Heart left ventricle (tissue), 16 donors: ENCODE data around the gene FMOD. TPM values are rescaled to one million over a fixed set of nuclear protein-coding genes. Genes with fewer than 3 reads are reported as not detected.

Source experiments
- ATAC-seq, 4 donors: fragments of 200-7000 bp; cut with Tn5 transposase; one replicate each; pipeline ENCODE4 v1.9.1; 2020 to 2022; ENCODE audit warnings: moderate library complexity in 4 of 4, mild to moderate bottlenecking in 3 of 4, moderate number of reproducible peaks in 1 of 4
- DNase-seq, 5 donors: peaks; one replicate each; pipeline ENCODE4 v3.0.0-alpha.2; 2020
- H3K27ac ChIP-seq, 12 donors: fragments of 200-600 bp; sonication (generic) in 4 of 12; one replicate each; pipeline versions ENCODE4 v1.5.0 to v1.8.0; 2016 to 2022; ENCODE audit warnings: mild to moderate bottlenecking in 2 of 12
- H3K27me3 ChIP-seq, 9 donors: fragments of 200-600 bp; sonication (generic) in 2 of 9; one replicate each; pipeline versions ENCODE4 v1.5.1 to v1.8.0; 2016 to 2022; ENCODE audit warnings: mild to moderate bottlenecking in 3 of 9
- H3K36me3 ChIP-seq, 9 donors: fragments of 200-600 bp; sonication (generic) in 2 of 9; one replicate each; pipeline versions ENCODE4 v1.5.0 to v1.8.0; 2018 to 2022; ENCODE audit warnings: mild to moderate bottlenecking in 2 of 9
- H3K4me1 ChIP-seq, 12 donors: fragments of 200-600 bp; sonication (generic) in 4 of 12; one replicate each; pipeline versions ENCODE4 v1.5.0 to v1.8.0; 2016 to 2022; ENCODE audit warnings: mild to moderate bottlenecking in 3 of 12
- H3K4me3 ChIP-seq, 12 donors: fragments of 200-600 bp; sonication (generic) in 4 of 12; one replicate each; pipeline versions ENCODE4 v1.5.0 to v1.8.0; 2017 to 2022; ENCODE audit warnings: mild to moderate bottlenecking in 9 of 12, moderate library complexity in 4 of 12
- H3K9me3 ChIP-seq, 12 donors: fragments of 200-600 bp; sonication (generic) in 4 of 12; one replicate each; pipeline versions ENCODE4 v1.5.0 to v1.8.0; 2016 to 2022; ENCODE audit warnings: mild to moderate bottlenecking in 1 of 12
- POLR2A ChIP-seq, 2 donors: fragments of 450-650 bp; IDR thresholded peaks; one replicate each; pipeline ENCODE4 v1.6.1; 2017; ENCODE audit warnings: antibody characterized with exemption in 2 of 2, mild to moderate bottlenecking in 2 of 2, moderate library complexity in 2 of 2
- WGBS, 4 donors: extraction: QIAGEN DNeasy Blood & Tissue Kit in 2 of 4; methylation state at CpG; one replicate each; pipeline versions ENCODE4 v1.1.5 to v1.1.7; 2013 to 2018; 5-methylcytosine and 5-hydroxymethylcytosine counted together
- intact Hi-C, 10 donors: fragments of 100-400 bp; cut with DNase I; formaldehyde crosslinking; loops; one replicate each; pipeline versions ENCODE4 v1.11.1 to v1.14.2; 2022
- polyA plus RNA-seq, 2 donors: library from polyadenylated mRNA; stranded (reverse); fragments of 200-250 nt; gene quantifications; one replicate each; pipeline ENCODE4 v1.2.3, GENCODE V29; 2013
- total RNA-seq, 9 donors: library from RNA; depleted of rRNA in 2 of 9; stranded (reverse); fragments of >200 nt in 2 of 9; fragmentation: NEBNext Ultra II Directional in 3 of 9; extraction: Animal tissue kit (Norgen Biotek cat#: 25700) in 3 of 9; gene quantifications; one replicate each; pipeline versions ENCODE4 v1.1.0 to v1.2.4, GENCODE V29; 2016 to 2023
- TF ChIP-seq, protein P1 (sequence below), 12 donors: fragments of 200-600 bp; sonication (generic) in 4 of 12; IDR thresholded peaks; one replicate each; pipeline versions ENCODE4 v1.5.0 to v1.8.0; 2018 to 2022; ENCODE audit warnings: antibody characterized with exemption in 12 of 12, mild to moderate bottlenecking in 5 of 12
- donor health status: ischemic (EF 13 %, LVEDD 7.1; RV severe dilation, severe dysfunction).
- donor health status: healthy with polysubstance abuse.
- donor health status: DM: no; HTN: yes; CAD: no.
- donor health status: DM: no; HTN: no; CAD: no.
- donor health status: ischemic (EF 25% LVEDD 6.9; RV normal size, moderate dysfunction).
- donor health status: ischemic (EF 25% LVEDD 5.7; RV mildly dilated, moderate dysfunction).
- donor health status: healthy.
- donor health status: DM: yes; HTN: yes; CAD: no.
- donor health status: ischemic (EF 35%, LVEDD 5.7; RV mildly dilated, moderate dysfunction).
- donor health status: nonischemic (EF 11% LVEDD 7.7; RV severe dilation, severe dysfunction).
- donor health status: DM: yes; HTN: yes; CAD: no.
- donor health status: PGD.
- donor health status: ischemic (EF 29% LVEDD 5.4; RV normal size, mild dysfunction).
- donor health status: nonischemic (EF 23%, LVEDD 6.1; RV moderate dilation, normal function).

FMOD gene
- total and polyA plus RNA-seq, 11 donors = 3.0 to 33.2 (median 8.1) TPM

DNA sequence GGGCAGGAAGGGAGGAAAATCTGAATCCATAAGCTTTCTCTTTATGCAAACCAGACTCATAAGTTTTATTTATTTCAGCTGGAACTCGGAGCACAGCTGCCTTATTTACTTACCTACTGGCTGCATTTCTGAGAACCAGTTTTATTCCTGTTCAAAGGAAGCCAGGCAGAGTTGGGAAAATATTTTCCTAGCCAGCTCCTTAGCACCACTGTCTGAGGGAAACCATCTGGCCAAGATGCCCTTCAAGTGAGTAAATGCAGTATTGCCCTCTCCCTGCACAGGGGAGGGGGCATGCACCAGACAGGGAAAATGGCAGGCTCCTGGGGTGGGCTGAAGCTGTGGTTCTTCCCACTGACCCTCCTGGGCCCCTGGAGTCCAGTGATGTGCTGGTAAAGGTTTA is 28.9 kb upstream of the FMOD start:
- H3K9me3 ChIP-seq = peaks cover 0 to 7% (median 0%) of the 10 kb centered on the region in 12 donors
- H3K27me3 ChIP-seq = no peaks in the 10 kb centered on the region
- H3K27ac ChIP-seq = peak overlapping the region in 7 of 12 donors; percentile 7 to 74 (median 54)
- no peak for DNase-seq
- peak in 2 of 4 donors; percentile 31 to 52 for ATAC-seq
- WGBS, 4 donors = 61 to 77% (median 73%) methylated on average over 1 of the region's 1 CpG
- H3K4me3 ChIP-seq = no peak overlapping the region
- no peaks in the 10 kb centered on the region for H3K36me3 ChIP-seq
- H3K4me1 ChIP-seq = peaks cover 0 to 47% (median 36%) of the 10 kb centered on the region in 12 donors
- intact Hi-C loops = loop anchor here in 1 of 10 donors (5.0 kb wide), 1 partner anchor 52 kb away; no protein-coding TSS in a partner anchor
- TF ChIP-seq POLR2A (IDR thresholded peaks at IDR 0.05) = no peak
- TF ChIP-seq, protein P1, sequence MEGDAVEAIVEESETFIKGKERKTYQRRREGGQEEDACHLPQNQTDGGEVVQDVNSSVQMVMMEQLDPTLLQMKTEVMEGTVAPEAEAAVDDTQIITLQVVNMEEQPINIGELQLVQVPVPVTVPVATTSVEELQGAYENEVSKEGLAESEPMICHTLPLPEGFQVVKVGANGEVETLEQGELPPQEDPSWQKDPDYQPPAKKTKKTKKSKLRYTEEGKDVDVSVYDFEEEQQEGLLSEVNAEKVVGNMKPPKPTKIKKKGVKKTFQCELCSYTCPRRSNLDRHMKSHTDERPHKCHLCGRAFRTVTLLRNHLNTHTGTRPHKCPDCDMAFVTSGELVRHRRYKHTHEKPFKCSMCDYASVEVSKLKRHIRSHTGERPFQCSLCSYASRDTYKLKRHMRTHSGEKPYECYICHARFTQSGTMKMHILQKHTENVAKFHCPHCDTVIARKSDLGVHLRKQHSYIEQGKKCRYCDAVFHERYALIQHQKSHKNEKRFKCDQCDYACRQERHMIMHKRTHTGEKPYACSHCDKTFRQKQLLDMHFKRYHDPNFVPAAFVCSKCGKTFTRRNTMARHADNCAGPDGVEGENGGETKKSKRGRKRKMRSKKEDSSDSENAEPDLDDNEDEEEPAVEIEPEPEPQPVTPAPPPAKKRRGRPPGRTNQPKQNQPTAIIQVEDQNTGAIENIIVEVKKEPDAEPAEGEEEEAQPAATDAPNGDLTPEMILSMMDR (IDR thresholded peaks at IDR 0.05) = no peak

DNA sequence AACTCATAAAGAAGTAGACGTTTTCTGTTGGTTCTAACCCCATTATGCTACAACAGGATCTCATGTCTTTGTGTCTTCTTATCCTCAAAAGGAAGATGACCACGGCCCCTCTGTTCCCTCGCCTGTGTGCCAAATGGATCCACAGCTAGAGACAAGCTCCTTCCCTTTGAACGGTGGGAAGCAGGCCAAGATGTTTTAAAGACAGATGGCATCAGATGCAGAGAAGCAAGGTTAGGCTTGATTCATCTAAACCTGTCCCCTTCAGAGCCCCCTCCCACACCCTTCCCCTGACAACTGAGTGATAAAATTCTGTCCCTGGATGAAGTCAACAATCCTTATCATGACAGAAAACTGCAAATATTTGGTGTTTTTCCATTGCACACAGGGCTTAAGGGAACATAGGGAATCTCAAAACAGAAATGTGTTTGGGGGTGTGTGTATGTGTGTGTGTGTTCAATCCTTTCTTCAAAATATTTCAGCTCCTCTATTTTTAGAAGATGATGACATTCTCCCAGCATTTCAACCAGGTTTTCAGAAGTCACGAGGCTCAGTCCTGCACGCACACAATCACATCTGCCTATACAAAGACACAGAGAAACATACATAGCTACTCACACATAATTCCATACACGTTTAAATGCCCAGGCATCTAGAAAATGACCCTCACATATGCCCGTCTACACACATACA is 27.8 kb upstream of the FMOD start:
- peaks cover 0 to 59% (median 45%) of the 10 kb centered on the region in 12 donors for H3K4me1 ChIP-seq
- intact Hi-C loops = no loop called here
- H3K9me3 ChIP-seq = peaks cover 0 to 7% (median 0%) of the 10 kb centered on the region in 12 donors
- TF ChIP-seq, protein P1 (IDR thresholded peaks at IDR 0.05) = no peak
- TF ChIP-seq POLR2A (IDR thresholded peaks at IDR 0.05) = no peak
- no peaks in the 10 kb centered on the region for H3K27me3 ChIP-seq
- whole genome bisulfite sequencing, 4 donors = 37 to 47% (median 41%) methylated on average over 8 of the region's 8 CpGs
- peak overlapping the region in 6 of 12 donors; percentile 41 to 74 (median 58) for H3K27ac ChIP-seq
- peak; percentile 43 to 69 (median 64) for ATAC-seq
- no peak for DNase-seq
- no peaks in the 10 kb centered on the region for H3K36me3 ChIP-seq
- no peak overlapping the region for H3K4me3 ChIP-seq

DNA sequence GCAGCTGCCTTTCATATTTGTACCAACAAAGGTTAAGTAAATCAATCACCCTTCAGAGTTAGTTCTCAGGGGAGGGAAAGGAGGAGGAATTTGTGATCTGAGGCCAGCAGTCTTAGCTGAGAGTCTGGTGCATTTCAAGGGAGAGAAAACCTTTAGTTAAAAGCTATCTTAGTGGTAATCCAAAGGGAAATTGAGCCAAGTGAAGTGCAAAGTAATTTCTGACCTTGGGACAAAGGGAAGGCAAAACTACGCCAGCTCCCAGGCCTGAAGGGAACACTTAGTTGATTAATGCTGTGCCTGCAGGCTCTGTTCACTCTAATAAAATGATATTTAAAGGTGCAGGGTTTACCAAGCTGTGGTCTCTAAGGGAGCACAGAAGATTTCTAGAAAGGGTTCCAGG is 23.1 kb upstream of the FMOD start:
- 32 to 50% (median 45%) methylated on average over 1 of the region's 1 CpG for WGBS, 4 donors
- H3K36me3 ChIP-seq = no peaks in the 10 kb centered on the region
- H3K9me3 ChIP-seq = peaks cover 0 to 7% (median 0%) of the 10 kb centered on the region in 12 donors
- ATAC-seq (peak in 1 of 4 donors; percentile 28), DNase-seq (no peak)
- intact Hi-C loops = loop anchor here in 1 of 10 donors (5.0 kb wide), 1 partner anchor 68 kb away; no protein-coding TSS in a partner anchor
- TF ChIP-seq POLR2A (IDR thresholded peaks at IDR 0.05) = no peak
- TF ChIP-seq, protein P1 (IDR thresholded peaks at IDR 0.05) = no peak
- no peaks in the 10 kb centered on the region for H3K27me3 ChIP-seq
- H3K4me1 ChIP-seq = peaks cover 0 to 37% (median 23%) of the 10 kb centered on the region in 12 donors
- H3K4me3 ChIP-seq = no peak overlapping the region
- H3K27ac ChIP-seq = peak overlapping the region in 7 of 12 donors; percentile 20 to 69 (median 51)

DNA sequence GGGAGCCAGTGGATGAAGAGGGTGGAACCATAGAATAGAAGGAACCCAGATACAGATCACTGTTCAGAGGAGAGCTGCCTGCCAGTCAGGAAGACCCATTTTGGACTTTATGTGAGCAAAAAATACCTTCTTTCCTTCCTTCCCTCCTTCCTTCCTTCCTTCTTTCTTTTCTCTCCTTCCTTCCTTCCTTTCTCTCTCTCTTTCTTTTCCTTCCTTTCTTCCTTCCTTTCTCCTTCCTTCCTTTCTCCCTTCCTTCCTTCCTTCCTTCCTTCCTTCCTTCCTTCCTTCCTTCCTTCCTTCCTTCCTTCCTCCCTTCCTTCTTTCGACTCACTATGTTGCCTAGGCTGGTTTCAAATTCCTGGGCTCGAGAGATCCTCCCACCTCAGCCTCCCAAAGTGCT is 22.1 kb upstream of the FMOD start:
- H3K4me1 ChIP-seq = peaks cover 0 to 34% (median 22%) of the 10 kb centered on the region in 12 donors
- TF ChIP-seq POLR2A (IDR thresholded peaks at IDR 0.05) = no peak
- TF ChIP-seq, protein P1 (IDR thresholded peaks at IDR 0.05) = no peak
- H3K27ac ChIP-seq = peak overlapping the region in 1 of 12 donors; percentile 69
- intact Hi-C loops = loop anchor here in 1 of 10 donors (5.0 kb wide), 1 partner anchor 69 kb away; no protein-coding TSS in a partner anchor
- ATAC-seq (no peak), DNase-seq (no peak)
- H3K36me3 ChIP-seq = no peaks in the 10 kb centered on the region
- H3K27me3 ChIP-seq = no peaks in the 10 kb centered on the region
- WGBS, 4 donors = 80 to 91% (median 88%) methylated on average over 2 of the region's 2 CpGs
- peaks cover 0 to 7% (median 0%) of the 10 kb centered on the region in 12 donors for H3K9me3 ChIP-seq
- H3K4me3 ChIP-seq = no peak overlapping the region
